Measurements from ENCODE around the gene CCR7. TPM values are rescaled to one million over a fixed set of nuclear protein-coding genes. Genes with fewer than 3 reads are reported as not detected.

CCR7 gene
- total and polyA plus RNA-seq, 2 donors (not counting 1 experiment from before 2014, with no cell fraction given) = 116 to 481 TPM

DNA sequence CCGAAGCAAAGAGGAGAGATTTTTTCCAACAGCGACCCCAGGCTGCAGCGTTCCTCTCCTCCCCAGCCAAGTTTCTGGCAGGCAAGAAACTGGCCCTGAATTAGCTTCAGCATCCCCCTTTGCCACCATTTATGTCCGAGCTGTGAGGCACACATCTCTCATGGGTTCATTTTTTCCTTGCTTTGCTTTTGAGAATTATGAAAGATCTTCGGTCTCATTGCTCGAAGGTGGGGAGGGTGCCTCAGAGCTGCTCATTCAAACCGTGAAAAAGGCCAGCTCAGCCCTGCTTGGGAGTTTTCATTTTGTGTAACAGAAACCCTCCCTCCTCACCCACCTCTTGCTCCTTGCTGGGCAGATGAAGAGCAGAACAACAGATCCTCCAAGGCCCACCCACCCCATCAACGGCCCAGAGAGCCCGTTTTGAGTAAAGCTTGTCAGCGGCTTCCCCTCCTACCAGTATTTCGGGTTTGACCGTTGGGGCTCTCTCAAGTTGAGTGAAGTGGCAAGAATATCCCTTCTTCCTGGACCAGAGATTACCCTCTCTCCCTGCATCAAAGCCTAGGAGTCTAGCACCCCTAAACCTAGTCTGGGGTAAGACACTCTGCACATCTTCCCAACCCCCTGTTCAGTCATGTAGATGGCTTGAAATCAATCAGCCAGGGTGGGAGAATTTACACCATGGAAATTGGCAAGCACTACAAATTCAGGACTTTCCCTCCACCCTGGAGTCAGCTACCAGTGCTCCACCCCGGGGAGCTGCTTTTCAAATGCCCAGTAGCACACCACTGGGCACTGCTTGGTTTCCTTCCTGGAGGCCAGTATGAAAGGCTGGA is 1.8 kb downstream of the CCR7 start:
- TF ChIP-seq, protein P1, sequence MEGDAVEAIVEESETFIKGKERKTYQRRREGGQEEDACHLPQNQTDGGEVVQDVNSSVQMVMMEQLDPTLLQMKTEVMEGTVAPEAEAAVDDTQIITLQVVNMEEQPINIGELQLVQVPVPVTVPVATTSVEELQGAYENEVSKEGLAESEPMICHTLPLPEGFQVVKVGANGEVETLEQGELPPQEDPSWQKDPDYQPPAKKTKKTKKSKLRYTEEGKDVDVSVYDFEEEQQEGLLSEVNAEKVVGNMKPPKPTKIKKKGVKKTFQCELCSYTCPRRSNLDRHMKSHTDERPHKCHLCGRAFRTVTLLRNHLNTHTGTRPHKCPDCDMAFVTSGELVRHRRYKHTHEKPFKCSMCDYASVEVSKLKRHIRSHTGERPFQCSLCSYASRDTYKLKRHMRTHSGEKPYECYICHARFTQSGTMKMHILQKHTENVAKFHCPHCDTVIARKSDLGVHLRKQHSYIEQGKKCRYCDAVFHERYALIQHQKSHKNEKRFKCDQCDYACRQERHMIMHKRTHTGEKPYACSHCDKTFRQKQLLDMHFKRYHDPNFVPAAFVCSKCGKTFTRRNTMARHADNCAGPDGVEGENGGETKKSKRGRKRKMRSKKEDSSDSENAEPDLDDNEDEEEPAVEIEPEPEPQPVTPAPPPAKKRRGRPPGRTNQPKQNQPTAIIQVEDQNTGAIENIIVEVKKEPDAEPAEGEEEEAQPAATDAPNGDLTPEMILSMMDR (IDR thresholded peaks at IDR 0.05) = no peak
- no peak for TF ChIP-seq EZH2 (IDR thresholded peaks at IDR 0.05; ENCODE audit: borderline replicate concordance, insufficient read depth, low read depth, low read length, poor library complexity, severe bottlenecking)
- POLR2A ChIA-PET = interaction anchor here (0.7 to 7.3 kb wide), 11 partner anchors 12 to 201 kb away, joined by 3 to 132 read pairs (median 5); partner anchors contain the start of gene SMARCE1
- H3K9me3 ChIP-seq (ENCODE audit: control extremely low read depth in 1 of 3, control insufficient read depth in 2 of 3, insufficient read depth in 1 of 3, low read length in 2 of 3) = peaks cover 0 to 2% (median 0%) of the 10 kb centered on the region in 3 donors
- H3K4me3 ChIP-seq (ENCODE audit: control extremely low read depth in 1 of 5, extremely low read depth in 1 of 5, insufficient read depth in 1 of 5, low read depth in 2 of 5, low read length in 4 of 5) = peak overlapping the region; percentile 63 to 90 (median 83)
- H3K4me2 ChIP-seq (replicated peaks; ENCODE audit: low read depth, low read length, poor library complexity, severe bottlenecking) = peak overlapping the region; percentile 88
- 60% methylated on average over 3 of the region's 13 CpGs for WGBS (ENCODE audit: insufficient coverage)
- intact Hi-C loops (cut with micrococcal nuclease) = loop anchor here (5.0 to 10.0 kb wide), 4 partner anchors 161 to 1104 kb away; no protein-coding TSS in a partner anchor
- no peaks in the 10 kb centered on the region for H3K27me3 ChIP-seq (replicated peaks in 1 of 4; ENCODE audit: control extremely low read depth in 1 of 4, control insufficient read depth in 3 of 4, insufficient read depth in 4 of 4, low read length in 3 of 4)
- peak; percentile 47 for DNase-seq
- peak overlapping the region; percentile 92 for H3K4me3 Mint-ChIP-seq
- H2AFZ ChIP-seq (ENCODE audit: insufficient read depth, low read depth, low read length, poor library complexity, severe bottlenecking) = no peak overlapping the region
- peaks cover 70 to 81% of the 10 kb centered on the region in 2 donors for H3K4me1 ChIP-seq (ENCODE audit: control insufficient read depth in 2 of 2, insufficient read depth in 2 of 2, low read length in 2 of 2)
- H3K27ac Mint-ChIP-seq = peak overlapping the region; percentile 94
- CTCF ChIA-PET = interaction anchor here (0.9 to 25.2 kb wide), 12 partner anchors 9 to 208 kb away, joined by 3 to 634 read pairs (median 26); no protein-coding TSS in a partner anchor
- H3K27me3 Mint-ChIP-seq = no peaks in the 10 kb centered on the region
- peaks cover 0 to 26% of the 10 kb centered on the region in 2 experiments for H3K36me3 ChIP-seq (replicated peaks in 1 of 2; ENCODE audit: control extremely low read depth in 1 of 2, control insufficient read depth in 1 of 2, extremely low read depth in 1 of 2, insufficient read depth in 2 of 2, low read length in 1 of 2)
- H3K9me3 Mint-ChIP-seq (ENCODE audit: insufficient read depth) = no peaks in the 10 kb centered on the region
- ATAC-seq (ENCODE audit: low read depth) = no peak
- peaks cover 23% of the 10 kb centered on the region for H4K20me1 ChIP-seq (ENCODE audit: control insufficient read depth, insufficient read depth, low read length, poor library complexity, severe bottlenecking)
- H3K9ac ChIP-seq (ENCODE audit: low read length) = peak overlapping the region; percentile 99
- peaks cover 61% of the 10 kb centered on the region for H3K4me1 Mint-ChIP-seq
- H3K27ac ChIP-seq (ENCODE audit: low read length in 2 of 2) = peak overlapping the region; percentile 90 to 98
- peaks cover 99% of the 10 kb centered on the region for H3K79me2 ChIP-seq (ENCODE audit: control insufficient read depth, insufficient read depth, low read length)
